K562 (cell line): ENCODE data around the gene TFB2M. TPM values are rescaled to one million over a fixed set of nuclear protein-coding genes. Genes with fewer than 3 reads are reported as not detected.

Experiments
- CHD4 ChIP-seq: fragments of 200-600 bp; sonication (generic); IDR thresholded peaks from 3 replicates; pipeline ENCODE4 v1.6.1; 2012; ENCODE audit warnings: low read depth, mild to moderate bottlenecking, mixed read lengths, low read length, inconsistent platforms; ENCODE audit not compliant: insufficient read depth, insufficient replicate concordance, poor library complexity, severe bottlenecking
- CREB1 ChIP-seq, 2 experiments: sonication (generic) in 1 of 2; formaldehyde crosslinking in 1 of 2; IDR thresholded peaks; 2 replicates each; pipeline versions ENCODE4 v1.6.1 to v1.8.0; 2012 to 2022; ENCODE audit warnings: inconsistent platforms in 1 of 2, mild to moderate bottlenecking in 1 of 2, missing genetic modification reagents in 1 of 2, moderate library complexity in 1 of 2
- DMBX1 ChIP-seq: fragments of 250-450 bp; sonication (Bioruptor Pico); IDR thresholded peaks from 2 replicates; pipeline ENCODE4 v1.8.0; 2022; ENCODE audit warnings: inconsistent platforms, mild to moderate bottlenecking, moderate library complexity, borderline replicate concordance
- E2F3 ChIP-seq: fragments of 250-450 bp; sonication (Bioruptor Pico); IDR thresholded peaks from 2 replicates; pipeline ENCODE4 v1.4.0; 2020; ENCODE audit warnings: mild to moderate bottlenecking
- HMGN3 ChIP-seq: IDR thresholded peaks from 2 replicates; pipeline ENCODE4 v1.6.1; 2011; ENCODE audit warnings: borderline replicate concordance, low read depth, mild to moderate bottlenecking, mixed read lengths, low read length; ENCODE audit not compliant: insufficient read length; ENCODE audit errors: extremely low read depth
- KAT7 ChIP-seq: sonication (generic); formaldehyde crosslinking; IDR thresholded peaks from 2 replicates; pipeline ENCODE4 v1.8.0; 2022; ENCODE audit warnings: missing genetic modification reagents, mild to moderate bottlenecking, borderline replicate concordance
- LCOR ChIP-seq: sonication (generic); formaldehyde crosslinking; IDR thresholded peaks from 2 replicates; pipeline ENCODE4 v1.8.0; 2022; ENCODE audit warnings: mild to moderate bottlenecking, missing genetic modification reagents
- MCM3 ChIP-seq: fragments of 450-650 bp; IDR thresholded peaks from 2 replicates; pipeline ENCODE4 v1.6.1; 2016
- MED1 ChIP-seq: sonication (generic); formaldehyde crosslinking; IDR thresholded peaks from 2 replicates; pipeline ENCODE4 v1.8.1; 2023; ENCODE audit warnings: missing genetic modification reagents, borderline replicate concordance
- PHTF2 ChIP-seq: fragments of 250-450 bp; sonication (Bioruptor Pico); IDR thresholded peaks from 2 replicates; pipeline ENCODE4 v1.5.0; 2021; ENCODE audit warnings: mild to moderate bottlenecking
- TBP ChIP-seq: optimal IDR thresholded peaks from 2 replicates; pipeline ENCODE3; 2011; ENCODE audit warnings: low read depth, low read length, improper control_type of control experiment
- TEAD4 ChIP-seq, 2 experiments: sonication (generic) in 1 of 2; formaldehyde crosslinking in 1 of 2; IDR thresholded peaks; 2 replicates each; pipeline versions ENCODE4 v1.6.1 to v1.8.0; 2012 to 2022; ENCODE audit warnings: borderline replicate concordance in 1 of 2, inconsistent platforms in 1 of 2, low read length in 1 of 2, mild to moderate bottlenecking in 1 of 2, missing genetic modification reagents in 1 of 2
- TFAM ChIP-seq: fragments of 250-450 bp; sonication (Bioruptor Pico); conservative IDR thresholded peaks from 2 replicates; pipeline ENCODE4 v1.5.0; 2021; ENCODE audit warnings: mild to moderate bottlenecking, moderate library complexity
- TGIF2 ChIP-seq: sonication (generic); formaldehyde crosslinking; IDR thresholded peaks from 2 replicates; pipeline ENCODE4 v1.8.1; 2022; ENCODE audit warnings: mild to moderate bottlenecking, missing genetic modification reagents, moderate library complexity
- ZC3H4 ChIP-seq: sonication (generic); formaldehyde crosslinking; IDR thresholded peaks from 2 replicates; pipeline ENCODE4 v1.9.0; 2021; ENCODE audit warnings: missing genetic modification reagents, borderline replicate concordance
- ZFP36 ChIP-seq: fragments of 150-350 bp; IDR thresholded peaks from 2 replicates; pipeline ENCODE4 v1.6.1; 2018; ENCODE audit warnings: low read length, low read depth; ENCODE audit not compliant: partially characterized antibody
- ZNF41 ChIP-seq: fragments of 250-450 bp; sonication (Bioruptor Pico); conservative IDR thresholded peaks from 2 replicates; pipeline ENCODE4 v1.4.0; 2020; ENCODE audit warnings: mild to moderate bottlenecking
- polyA plus RNA-seq, 8 experiments: library from polyadenylated mRNA; depleted of rRNA in 4 of 8; stranded (reverse) in 5 of 8; unstranded in 3 of 8; fragments of >200 nt; fragmentation: Nextera tagmentation in 2 of 8; fragmentation: Illumina TruSeq in 1 of 8; extraction: Ambion mirVana in 2 of 8; extraction: Trizol in 1 of 8; gene quantifications; 2 replicates each; pipeline versions ENCODE4 v1.2.1 to v1.2.3, GENCODE V29; 2011 to 2014; ENCODE audit warnings: inconsistent platforms in 1 of 8, missing spikeins in 1 of 8
- total RNA-seq, 7 experiments: library from RNA; depleted of rRNA in 6 of 7; stranded (reverse); fragments of >200 nt in 6 of 7; fragmentation: Illumina TruSeq in 2 of 7; extraction: Trizol in 2 of 7; gene quantifications; 2 replicates each; pipeline versions ENCODE4 v1.2.1 to v1.2.3, GENCODE V29; 2011 to 2021; ENCODE audit warnings: low replicate concordance in 1 of 7
- TF ChIP-seq, protein P1 (sequence below): fragments of 150-350 bp; conservative IDR thresholded peaks from 2 replicates; pipeline ENCODE4 v1.6.1; 2014; ENCODE audit warnings: low read length
- TF ChIP-seq, protein P2 (sequence below): fragments of 450-650 bp; IDR thresholded peaks from 2 replicates; pipeline ENCODE4 v1.6.1; 2016; ENCODE audit warnings: mild to moderate bottlenecking
- TF ChIP-seq, protein P3 (sequence below): fragments of 250-450 bp; sonication (Bioruptor Pico); IDR thresholded peaks from 2 replicates; pipeline ENCODE4 v1.4.0; 2020; ENCODE audit warnings: borderline replicate concordance

TFB2M gene
- total and polyA plus RNA-seq, 9 of the 15 experiments (the other 6 are each of a cell fraction or from before 2014, with no cell fraction given) = 55.1 to 162 (median 70.6) TPM

DNA sequence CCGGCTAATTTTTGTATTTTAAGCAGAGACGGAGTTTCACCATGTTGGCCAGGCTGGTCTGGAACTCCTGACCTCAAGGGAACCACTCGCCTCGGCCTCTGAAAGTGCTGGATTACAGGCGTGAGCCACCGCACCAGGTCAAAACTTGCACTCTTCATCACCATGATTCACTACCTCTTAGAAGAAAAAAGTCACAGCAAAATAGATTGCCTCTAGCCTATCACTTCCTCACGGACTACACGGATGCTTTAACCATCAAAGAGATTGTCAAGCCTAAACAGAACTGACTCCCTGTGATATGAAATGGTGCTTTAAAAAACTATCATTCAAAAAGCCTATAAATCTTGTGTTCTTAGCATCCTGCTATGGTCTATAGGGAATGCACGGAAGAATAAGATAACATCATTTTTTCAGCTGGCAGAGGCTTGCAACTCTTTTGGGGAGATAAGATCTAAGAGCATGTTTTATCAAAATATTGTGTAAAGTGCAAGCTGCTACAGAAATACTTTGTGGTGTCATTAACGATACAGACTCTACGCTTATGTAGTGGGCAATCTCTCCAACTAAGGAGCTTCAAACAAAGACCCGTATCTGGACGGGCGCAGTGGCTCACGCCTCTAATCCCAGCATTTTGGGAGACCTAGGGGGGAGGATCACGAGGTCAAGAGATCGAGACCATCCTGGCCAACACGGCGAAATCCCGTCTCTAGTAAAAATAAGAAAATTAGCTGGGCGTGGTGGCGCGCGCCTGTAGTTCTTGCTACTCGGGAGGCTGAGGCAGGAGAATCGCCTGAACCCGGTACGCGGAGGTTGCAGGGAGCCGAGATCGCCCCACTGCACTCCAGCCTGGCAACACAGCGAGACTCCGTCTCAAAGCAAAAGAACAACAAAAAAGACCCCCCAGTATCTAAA is 966 bp downstream of the TFB2M start (continued):
- TF ChIP-seq CREB1 (IDR thresholded peaks at IDR 0.05) = no peak
- TF ChIP-seq CREB1 (CRISPR knock-in tag; IDR thresholded peaks at IDR 0.05) = no peak; the same call in 1 of the 2 replicates
- peak; percentile 77 for TF ChIP-seq TBP
- peak; percentile 51 for TF ChIP-seq DMBX1 (CRISPR knock-in tag)
- TF ChIP-seq TEAD4 (IDR thresholded peaks at IDR 0.05; ENCODE audit: low read length) = no peak
- peak; percentile 73 for TF ChIP-seq TEAD4 (CRISPR knock-in tag; IDR thresholded peaks at IDR 0.05; ENCODE audit: borderline replicate concordance)
- TF ChIP-seq, protein P1, sequence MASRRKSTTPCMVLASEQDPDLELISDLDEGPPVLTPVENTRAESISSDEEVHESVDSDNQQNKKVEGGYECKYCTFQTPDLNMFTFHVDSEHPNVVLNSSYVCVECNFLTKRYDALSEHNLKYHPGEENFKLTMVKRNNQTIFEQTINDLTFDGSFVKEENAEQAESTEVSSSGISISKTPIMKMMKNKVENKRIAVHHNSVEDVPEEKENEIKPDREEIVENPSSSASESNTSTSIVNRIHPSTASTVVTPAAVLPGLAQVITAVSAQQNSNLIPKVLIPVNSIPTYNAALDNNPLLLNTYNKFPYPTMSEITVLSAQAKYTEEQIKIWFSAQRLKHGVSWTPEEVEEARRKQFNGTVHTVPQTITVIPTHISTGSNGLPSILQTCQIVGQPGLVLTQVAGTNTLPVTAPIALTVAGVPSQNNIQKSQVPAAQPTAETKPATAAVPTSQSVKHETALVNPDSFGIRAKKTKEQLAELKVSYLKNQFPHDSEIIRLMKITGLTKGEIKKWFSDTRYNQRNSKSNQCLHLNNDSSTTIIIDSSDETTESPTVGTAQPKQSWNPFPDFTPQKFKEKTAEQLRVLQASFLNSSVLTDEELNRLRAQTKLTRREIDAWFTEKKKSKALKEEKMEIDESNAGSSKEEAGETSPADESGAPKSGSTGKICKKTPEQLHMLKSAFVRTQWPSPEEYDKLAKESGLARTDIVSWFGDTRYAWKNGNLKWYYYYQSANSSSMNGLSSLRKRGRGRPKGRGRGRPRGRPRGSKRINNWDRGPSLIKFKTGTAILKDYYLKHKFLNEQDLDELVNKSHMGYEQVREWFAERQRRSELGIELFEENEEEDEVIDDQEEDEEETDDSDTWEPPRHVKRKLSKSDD = no peak
- TF ChIP-seq KAT7 = peak; percentile 24; the same call in 1 of the 2 replicates
- TF ChIP-seq ZNF41 = no peak
- TF ChIP-seq, protein P2, sequence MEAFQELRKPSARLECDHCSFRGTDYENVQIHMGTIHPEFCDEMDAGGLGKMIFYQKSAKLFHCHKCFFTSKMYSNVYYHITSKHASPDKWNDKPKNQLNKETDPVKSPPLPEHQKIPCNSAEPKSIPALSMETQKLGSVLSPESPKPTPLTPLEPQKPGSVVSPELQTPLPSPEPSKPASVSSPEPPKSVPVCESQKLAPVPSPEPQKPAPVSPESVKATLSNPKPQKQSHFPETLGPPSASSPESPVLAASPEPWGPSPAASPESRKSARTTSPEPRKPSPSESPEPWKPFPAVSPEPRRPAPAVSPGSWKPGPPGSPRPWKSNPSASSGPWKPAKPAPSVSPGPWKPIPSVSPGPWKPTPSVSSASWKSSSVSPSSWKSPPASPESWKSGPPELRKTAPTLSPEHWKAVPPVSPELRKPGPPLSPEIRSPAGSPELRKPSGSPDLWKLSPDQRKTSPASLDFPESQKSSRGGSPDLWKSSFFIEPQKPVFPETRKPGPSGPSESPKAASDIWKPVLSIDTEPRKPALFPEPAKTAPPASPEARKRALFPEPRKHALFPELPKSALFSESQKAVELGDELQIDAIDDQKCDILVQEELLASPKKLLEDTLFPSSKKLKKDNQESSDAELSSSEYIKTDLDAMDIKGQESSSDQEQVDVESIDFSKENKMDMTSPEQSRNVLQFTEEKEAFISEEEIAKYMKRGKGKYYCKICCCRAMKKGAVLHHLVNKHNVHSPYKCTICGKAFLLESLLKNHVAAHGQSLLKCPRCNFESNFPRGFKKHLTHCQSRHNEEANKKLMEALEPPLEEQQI = no peak
- TF ChIP-seq HMGN3 = no peak
- no peak for TF ChIP-seq TFAM (CRISPR knock-in tag)
- TF ChIP-seq LCOR (CRISPR knock-in tag) = peak; percentile 40
- peak; percentile 63; the same call in 1 of the 2 replicates for TF ChIP-seq TGIF2
- no peak for TF ChIP-seq PHTF2 (CRISPR knock-in tag)
- no peak for TF ChIP-seq ZFP36
- no peak for TF ChIP-seq MED1
- TF ChIP-seq, protein P3, sequence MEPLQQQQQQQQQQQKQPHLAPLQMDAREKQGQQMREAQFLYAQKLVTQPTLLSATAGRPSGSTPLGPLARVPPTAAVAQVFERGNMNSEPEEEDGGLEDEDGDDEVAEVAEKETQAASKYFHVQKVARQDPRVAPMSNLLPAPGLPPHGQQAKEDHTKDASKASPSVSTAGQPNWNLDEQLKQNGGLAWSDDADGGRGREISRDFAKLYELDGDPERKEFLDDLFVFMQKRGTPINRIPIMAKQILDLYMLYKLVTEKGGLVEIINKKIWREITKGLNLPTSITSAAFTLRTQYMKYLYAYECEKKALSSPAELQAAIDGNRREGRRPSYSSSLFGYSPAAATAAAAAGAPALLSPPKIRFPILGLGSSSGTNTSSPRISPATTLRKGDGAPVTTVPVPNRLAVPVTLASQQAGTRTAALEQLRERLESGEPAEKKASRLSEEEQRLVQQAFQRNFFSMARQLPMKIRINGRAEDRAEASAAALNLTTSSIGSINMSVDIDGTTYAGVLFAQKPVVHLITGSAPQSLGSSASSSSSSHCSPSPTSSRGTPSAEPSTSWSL = no peak
- TF ChIP-seq CHD4 = no peak
- no peak for TF ChIP-seq MCM3
- TF ChIP-seq E2F3 (CRISPR knock-in tag) = no peak
- TF ChIP-seq ZC3H4 = no peak
